ENCODE results near the gene UBD.

- no peak for TF ChIP-seq EZH2 (IDR thresholded peaks at IDR 0.05; ENCODE audit: low read depth)
- TF ChIP-seq CTCF (conservative IDR thresholded peaks at IDR 0.05): no peak
These were observed 50.3 kb downstream of the UBD start for GRCh38 chr6:29509239-29509638.
